ENCODE results near the gene PPEF2.
A peak's percentile ranks its signal among the peaks of the same experiment; 100 is the strongest.
"Not testable (repeated sequence)": the region's sequence is repeated elsewhere in the genome, so short reads cannot be mapped to it uniquely, and the experiment has no call there.

Gene PPEF2, protein sequence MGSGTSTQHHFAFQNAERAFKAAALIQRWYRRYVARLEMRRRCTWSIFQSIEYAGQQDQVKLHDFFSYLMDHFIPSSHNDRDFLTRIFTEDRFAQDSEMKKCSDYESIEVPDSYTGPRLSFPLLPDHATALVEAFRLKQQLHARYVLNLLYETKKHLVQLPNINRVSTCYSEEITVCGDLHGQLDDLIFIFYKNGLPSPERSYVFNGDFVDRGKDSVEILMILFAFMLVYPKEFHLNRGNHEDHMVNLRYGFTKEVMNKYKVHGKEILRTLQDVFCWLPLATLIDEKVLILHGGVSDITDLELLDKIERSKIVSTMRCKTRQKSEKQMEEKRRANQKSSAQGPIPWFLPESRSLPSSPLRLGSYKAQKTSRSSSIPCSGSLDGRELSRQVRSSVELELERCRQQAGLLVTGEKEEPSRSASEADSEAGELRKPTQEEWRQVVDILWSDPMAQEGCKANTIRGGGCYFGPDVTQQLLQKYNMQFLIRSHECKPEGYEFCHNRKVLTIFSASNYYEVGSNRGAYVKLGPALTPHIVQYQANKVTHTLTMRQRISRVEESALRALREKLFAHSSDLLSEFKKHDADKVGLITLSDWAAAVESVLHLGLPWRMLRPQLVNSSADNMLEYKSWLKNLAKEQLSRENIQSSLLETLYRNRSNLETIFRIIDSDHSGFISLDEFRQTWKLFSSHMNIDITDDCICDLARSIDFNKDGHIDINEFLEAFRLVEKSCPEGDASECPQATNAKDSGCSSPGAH

DNA sequence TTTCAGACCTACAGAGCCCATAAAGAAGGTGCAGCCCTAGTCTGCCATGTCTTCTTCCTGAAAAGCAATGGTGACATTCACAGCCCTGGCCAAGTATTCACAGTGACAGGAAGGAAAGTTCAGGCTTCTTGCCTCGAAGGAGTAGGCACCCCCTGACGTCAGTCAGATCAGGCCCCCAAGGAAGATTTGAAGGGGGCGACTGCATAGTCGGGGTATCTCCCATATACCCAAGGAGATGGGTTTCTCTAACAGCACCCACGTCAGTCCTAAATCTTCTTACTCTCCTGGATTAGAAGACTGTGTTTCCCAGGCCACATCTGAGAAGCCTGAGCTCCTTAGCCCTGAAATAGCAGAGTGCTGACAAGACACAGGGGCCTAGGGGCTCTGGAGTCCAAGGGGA is at the start of gene PPEF2:
TSS of gene PPEF2 (minus strand) at position 101 of the 400 bp plus-strand sequence. CDS start 6,127 bp downstream, outside the sequence.
- DNase-seq, result no peak

DNA sequence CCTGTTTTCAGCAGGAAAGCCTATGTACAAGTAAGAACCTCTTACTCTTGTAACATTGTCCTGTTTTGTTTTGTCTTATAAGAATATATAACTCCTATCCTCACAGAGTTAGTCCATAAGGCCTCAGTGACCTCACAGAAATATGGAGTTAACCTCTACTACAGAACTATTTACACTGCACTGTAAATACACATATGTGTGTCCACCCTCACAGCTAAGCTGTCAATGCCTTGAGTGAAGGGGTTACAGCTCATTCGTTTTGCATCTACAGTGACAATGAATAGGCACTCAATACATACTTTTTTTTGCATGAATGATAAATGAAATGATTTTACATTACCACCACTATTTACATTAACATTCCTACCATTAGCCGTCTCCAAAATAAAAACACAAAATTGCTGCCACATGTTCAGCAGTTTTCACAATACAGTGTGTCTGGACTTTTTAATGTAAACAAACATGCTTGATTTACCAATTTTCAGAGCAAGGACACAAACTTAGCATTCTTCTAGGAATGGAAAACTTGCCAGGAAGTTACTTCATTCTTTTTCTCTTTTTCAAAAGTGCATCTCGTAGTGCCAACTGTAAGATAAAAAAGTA is 48.1 kb upstream of the PPEF2 start:
- DNase-seq, result no peak

DNA sequence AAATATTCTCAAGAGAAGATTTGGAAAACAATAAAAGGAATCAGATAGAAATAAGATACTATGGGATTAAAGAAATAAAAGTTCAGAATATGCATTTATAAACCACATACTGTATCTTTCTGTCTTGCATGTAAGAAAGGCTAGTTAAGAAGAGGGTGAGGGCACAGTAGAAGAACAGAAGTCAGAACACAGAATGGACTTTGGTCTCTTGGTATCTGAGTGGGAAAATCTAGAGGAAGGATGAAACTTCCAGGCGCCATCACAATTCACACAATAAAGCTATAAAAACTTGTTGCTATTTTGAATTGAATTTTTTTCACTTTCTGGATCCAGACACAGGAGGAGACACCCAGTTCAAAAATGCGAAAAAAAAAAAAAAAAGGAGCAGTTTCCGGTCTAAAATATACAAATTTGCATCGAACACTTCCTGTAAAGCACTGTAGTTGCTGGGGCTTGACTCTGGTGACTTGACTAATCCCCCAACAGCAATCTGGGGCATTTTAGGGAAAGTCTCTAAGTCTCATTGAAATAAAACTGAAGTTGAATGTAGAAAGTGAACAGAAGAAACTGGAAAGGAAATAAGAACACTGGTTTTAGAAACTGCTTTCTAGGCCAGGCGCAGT is 46.7 kb upstream of the PPEF2 start:
- DNase-seq, result no peak

DNA sequence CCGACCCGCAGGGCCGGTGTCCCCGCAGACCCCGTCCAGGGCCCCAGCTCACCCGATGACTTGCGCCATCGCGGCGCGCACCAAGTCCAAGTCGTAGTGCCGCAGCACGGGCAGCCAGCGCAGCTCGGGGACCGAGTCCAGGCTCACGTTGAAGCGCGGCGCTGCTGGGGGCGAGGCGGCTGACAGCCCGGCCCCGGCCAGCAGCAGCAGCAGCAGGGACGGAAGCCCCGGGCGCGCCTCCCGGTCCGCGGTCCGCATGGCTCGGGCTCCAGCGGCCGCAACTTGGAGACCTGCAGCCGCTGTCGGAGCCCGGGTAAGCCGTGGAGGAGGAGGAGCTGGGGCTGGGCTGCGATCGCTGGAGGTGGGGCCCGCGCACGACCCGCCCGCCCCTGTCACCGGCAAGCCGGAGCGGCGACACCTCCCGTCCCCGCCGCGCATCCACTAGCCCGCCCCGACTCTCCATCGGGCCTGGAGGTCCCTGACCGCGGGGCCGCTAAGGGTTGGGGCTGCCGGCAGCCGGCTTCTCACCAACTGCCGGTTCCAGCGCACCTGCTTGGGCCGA is 38.5 kb upstream of the PPEF2 start, which contains the start of gene NAAA:
TSS of gene NAAA (minus strand) at position 322 of the 562 bp plus-strand sequence. CDS start at position 258, 64 bp downstream.
- DNase-seq, result peak; percentile 76

DNA sequence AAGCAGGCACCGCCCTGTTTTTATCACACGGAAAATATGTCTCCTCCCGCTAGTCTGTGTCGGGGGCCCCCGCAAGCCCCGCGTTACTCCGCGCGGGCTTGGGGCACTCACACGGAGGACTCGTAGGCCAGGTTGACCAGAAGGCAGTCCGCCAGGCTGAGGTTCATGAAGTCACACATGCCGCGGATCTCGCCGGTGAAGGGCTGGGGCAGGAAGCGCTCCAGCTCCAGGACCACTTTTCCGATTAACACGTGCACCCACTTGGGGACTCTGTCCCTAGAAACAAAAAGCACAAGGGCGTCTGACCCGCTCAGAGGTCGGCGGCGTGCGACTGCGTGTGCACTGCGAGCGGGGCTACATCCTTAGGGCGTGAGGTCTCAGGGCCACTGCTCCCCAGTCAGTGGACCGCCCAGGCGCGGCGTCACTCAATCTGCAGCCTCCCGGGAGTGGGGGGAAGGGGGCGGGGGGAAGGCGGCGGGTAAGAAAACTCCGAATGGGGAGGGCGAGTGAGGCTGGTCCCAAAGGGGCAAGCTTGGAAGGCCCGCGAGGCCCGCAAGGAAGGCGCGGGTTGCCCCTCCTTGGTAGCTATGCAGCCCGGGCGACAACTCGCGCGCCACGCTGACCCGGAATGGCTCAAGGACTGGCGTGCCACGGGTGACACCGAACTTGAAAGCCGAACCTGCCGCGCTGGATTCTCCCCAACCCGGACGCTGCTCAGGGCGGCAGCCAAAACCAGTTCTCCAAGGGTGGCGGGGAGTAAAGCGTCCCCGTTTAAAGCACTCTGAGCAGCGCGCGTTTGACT is 37.8 kb upstream of the PPEF2 start:
- DNase-seq, result peak; percentile 68

DNA sequence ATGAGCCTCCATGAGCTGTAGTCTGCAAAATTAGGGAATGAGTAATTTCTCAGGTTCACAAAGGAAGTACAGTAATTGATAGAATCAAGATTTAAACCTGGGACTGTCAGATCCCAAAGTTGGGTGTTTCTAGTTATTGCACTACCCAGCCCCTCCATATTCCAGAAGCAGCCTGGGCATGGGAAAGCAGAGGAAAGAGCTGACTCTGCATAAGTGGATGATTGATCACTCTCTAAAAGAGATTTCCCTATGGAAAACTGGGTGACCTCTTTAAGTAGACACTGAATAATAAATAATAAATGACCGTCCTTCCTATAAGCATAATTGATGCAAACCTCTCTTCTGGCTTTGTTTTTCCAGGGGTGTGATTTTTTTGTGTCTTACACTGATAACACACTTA is 33.4 kb upstream of the PPEF2 start:
- DNase-seq, result no peak

DNA sequence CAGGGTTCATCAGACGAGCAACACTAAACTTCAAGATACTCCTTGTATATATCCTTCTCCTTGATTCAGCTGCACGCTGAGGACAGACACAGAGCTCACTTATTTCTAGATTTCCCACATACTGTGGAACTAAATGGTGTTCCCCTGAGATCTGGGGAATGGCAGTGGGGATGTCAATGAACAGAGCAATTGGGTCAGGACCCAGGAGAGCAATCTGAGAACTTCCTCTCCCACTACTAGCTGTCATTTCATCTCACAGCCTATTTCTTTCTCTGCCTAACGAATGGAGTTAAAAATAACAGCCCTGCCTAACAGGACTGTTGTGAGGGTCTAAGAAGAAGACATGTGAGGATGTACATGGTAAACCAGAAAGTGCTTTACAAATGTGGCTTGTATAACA is 27.9 kb upstream of the PPEF2 start:
- DNase-seq, result no peak

DNA sequence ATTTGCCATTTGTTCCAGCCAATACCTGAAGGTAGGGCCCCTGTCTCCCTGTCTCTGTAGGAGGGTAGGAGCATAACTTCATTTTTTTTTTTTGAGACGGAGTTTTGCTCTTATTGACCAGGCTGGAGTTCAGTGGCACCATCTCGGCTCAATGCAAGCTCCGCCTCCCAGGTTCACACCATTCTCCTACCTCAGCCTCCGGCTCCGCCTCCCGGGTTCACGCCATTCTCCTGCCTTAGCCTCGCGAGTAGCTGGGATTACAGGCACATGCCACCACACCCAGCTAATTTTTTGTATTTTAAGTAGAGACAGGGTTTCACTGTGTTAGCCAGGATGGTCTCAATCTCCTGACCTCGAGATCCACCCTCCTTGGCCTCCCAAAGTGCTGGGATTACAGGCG is 22.7 kb upstream of the PPEF2 start:
- not testable (repeated sequence) for DNase-seq

DNA sequence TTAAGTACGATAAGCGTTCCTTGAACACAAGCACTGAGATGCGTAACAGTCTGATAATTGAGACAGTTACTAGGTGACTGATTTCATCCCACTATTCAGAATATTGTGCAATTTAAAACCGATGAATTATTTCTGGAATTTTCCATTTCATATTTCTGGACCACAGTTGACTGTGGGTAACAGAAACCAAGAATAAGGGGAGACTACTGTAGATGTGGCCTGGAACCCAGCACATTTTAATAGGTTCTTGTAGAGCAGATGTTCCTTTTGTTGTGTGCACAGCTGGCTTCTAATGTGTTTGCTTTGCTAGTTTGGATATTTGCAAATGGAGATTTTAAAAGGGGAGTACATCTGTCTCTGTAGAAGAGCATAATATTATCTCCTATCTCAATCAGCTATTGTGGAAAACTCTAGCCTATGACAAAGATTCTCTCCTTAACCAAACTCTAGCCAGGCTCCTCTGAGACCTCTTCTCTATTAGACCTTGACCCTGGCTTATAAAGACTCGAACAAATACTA is 22.1 kb upstream of the PPEF2 start:
- no peak for DNase-seq

DNA sequence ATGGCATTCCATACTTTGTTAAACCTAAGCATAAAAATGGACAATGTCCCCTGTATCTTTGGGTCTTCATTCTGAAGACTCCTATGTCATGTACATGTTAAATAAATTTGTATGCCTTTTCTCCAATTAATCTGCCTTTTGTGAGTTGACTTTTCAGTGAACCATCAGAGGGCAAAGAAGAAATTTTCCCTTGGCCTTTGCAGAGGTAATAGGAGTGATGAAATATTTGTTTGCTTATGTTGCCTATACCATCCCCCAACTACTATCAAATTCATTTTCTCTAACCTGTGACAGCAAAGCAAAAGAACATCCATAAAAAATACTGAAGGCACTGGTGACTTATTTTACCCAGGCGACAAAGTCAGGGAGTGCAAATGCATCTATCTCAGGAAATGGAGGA is 20.3 kb upstream of the PPEF2 start:
- no peak for DNase-seq

DNA sequence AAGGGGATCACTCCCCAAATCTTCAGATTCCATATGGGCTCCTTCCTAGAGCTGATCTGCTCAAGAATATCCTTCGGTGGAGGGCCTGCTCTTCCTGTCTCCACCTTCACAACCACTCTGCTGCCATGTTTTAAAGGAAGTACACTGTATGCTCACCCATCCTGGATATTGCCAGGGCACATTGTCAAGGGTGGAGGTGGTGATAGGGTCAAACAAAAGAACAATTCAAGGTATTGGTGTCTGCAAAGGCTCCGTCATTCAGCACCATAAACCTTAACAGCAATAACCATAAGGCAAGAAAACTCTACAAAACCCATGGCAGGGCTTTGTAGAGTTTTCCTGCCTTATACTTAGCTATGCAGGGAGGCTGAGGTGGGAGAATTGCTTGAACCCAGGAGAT is 19.7 kb upstream of the PPEF2 start:
- no peak for DNase-seq

DNA sequence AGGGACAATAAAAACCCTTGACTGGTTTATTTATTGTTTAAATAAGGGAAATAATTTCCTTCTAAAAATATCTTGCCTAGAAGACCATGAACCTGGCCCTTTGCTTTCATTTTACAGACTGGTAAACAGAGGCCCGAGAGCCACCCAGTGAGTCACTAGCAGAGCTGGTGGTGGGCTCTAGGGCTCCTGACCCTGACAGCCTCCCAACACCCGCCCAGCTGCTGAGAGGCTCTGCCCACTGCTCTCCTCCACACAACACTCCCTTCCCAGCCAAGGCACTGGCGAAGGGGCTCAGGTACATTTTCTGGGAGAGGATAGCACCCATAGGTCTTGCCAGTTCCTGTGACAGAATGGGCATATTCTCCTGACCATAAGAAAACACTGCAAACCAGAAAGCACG is 18.1 kb upstream of the PPEF2 start:
- no peak for DNase-seq

DNA sequence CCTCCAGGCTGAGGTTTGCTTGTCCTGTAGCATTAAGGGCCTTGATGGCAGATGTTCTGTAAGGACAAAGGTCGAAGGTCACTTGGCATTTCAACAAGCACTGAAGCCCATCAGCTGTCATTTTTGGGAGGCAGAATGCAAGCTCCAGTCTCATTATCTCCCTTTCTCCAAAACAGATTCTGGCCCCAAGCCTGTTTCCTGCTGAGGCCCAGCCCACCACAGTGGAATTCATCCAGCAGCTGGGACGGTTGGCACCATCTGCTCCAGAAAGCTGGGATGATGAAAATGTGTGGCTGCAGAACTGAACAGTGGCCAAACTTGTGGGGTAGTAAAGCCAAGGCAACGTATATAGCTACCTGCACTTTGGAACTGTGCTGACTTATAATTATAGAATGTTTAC is 17.7 kb upstream of the PPEF2 start:
- DNase-seq, result no peak

DNA sequence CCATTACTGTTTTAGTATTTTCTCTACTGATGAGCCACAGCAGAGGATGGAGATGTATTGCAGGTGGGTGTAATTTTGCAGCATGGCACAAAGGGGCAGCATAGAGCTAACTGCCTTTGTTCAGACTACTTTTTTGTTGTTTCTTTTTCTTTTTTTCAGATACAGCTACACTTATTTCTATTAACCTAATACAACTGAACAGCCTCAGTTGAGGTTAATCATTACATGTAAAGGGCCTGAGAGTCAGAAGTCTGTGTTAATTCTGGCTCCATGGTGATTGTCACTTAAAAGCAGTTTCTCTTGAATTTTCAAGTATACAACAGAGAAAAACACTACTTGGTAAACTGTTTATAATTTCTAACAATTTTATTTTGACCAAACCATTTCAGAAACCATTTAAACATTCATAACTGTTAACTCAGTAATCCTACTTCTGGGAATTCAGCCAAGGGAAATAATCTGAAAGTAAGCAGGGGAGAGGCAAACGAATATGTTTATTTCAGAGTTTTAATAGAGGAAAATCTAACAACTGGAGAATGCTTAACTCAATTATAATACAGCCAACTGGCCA is 13.9 kb upstream of the PPEF2 start:
- no peak for DNase-seq

DNA sequence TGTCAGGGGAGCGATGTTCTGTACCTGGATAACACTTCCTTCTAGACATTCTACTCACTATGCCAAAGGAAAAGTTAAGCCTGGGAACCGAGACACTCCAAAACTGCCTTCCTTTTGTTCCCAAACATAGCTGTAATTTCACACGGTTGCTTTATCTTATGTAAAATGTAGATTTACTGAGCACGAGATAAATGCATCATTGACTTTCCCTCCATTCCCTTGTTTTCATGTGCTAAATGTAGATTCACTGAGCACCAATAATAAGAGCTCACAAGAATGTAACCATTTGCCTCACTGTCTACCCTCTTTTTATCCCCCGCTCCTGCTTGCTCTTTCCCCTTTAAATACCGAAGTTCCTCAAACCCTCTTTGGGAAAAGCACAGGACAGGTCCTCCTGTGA is 10.7 kb upstream of the PPEF2 start:
- DNase-seq, result no peak

DNA sequence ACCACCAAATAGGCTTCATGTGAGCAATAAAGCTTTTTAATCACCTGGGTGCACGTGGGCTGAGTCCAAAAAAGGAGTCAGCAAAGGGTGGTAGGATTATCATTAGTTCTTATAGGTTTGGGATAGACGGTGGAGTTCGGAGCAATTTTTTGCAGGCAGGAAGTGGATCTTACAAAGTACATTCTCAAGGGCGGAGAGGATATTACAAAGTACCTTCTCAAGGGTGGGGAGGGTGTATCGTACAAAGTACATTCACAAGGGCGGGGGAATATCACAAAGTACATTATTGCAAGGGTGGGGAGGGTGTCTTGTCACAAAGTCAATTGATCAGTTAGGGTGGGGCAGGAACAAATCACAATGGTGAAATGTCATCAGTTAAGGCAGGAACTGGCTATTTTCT is 8.6 kb upstream of the PPEF2 start:
- DNase-seq, result not testable (repeated sequence)

DNA sequence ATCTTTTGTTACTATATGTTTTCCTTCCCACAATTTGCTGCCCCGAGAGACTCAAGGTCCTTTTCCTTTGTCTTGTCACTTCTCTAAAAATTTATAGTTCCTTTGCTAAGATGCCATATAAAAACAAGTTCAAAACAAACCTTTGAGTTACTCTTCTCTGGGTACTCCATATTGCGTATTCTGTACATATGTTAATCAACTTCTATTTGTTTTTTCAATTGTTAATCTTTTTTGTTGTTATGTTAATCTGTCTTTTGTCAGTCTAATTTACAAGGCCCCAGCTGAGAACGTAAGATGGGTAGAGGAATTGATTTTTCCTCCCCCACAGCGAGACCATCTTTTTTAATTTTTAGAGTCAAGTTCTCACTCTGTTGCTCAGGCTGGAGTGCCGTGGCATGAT is 7.2 kb upstream of the PPEF2 start:
- no peak for DNase-seq

DNA sequence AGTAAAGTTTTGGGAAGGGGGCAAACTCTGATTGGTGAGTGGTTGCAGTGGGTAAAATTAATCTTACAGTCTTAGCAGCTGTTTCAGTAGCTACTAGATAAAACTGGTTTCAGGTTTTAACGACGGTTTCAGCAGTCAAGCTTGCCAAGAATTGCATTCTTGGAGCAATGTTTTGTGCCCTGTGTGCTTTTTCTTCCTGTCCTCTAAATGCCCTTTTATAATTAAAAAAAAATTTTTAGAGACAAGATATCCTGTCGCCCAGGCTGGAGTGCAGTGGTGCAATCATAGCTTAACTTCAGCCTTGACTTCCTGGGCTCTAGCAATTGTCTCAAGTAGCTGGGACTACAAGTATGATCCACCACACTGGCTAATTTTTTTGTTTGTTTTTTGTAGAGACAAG is 6.3 kb upstream of the PPEF2 start:
- no peak for DNase-seq

DNA sequence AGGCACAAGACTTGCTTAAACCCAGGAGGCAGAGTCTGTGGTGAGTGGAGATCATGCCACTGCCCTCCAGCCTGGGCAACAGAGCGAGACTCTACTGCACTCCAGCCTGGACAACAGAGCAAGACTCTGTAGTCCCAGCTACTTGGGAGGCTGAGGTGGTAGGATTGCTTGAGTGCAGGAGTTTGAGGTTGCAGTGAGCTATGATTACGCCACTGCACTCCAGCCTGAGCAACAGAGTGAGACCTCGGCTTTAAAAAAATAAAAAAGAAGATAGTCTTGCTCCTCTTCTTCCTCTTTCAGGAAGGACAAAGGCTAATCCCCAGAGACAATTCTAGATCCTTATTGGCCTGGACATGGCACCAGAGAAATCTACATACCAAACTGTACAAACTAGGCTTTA is 5.7 kb upstream of the PPEF2 start:
- DNase-seq, result no peak

DNA sequence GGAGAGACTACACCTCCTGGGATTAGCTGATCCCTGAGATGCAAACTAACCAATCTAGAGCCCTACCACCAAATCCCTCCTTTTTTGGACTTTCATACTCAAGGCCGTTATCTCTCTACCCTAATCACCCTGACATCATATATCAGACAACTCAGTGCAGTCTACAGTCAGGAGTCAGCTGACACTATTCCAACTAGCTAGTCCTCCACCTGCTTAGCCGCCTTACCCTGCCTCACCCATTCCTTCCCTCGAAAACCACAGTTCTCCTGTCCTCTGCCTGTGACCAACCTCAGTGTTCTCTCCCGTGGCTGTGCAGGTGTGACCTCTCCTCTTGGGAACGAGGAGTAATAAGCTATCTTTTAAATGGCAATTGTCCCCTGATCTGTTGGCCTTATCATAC is 1.8 kb upstream of the PPEF2 start:
- DNase-seq, result no peak

DNA sequence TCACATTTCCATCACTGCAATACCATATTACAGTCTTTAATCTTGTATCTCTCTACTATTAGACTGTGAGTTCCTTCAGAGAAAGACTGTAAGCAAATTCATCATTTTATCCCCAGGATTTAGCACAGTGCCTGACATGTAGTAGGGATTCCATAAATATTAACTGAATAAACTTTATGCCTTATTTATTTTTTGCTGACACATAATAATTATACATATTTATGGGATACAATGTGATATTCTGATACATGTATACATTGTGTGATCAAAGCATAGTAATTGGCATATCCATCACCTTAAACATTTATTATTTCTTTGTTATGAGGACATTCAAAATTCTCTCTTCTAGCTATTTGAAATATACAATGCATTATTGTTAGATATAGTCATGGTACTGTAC is 3.7 kb downstream of the PPEF2 start:
- DNase-seq, result no peak

Measured in stimulated activated CD4-positive, alpha-beta T cell treated with anti-CD3 and anti-CD28 coated beads, Interleukin-1b, Interleukin-23, amount 100 ng/mL, for 48 hours (primary cell).